Prostate gland (tissue), 2 donors: ENCODE results near the gene ENTPD7. TPM values are rescaled to one million over a fixed set of nuclear protein-coding genes. Genes with fewer than 3 reads are reported as not detected.

Experiments used
- DNase-seq: peaks from one replicate; pipeline ENCODE4 v3.0.0-alpha.2; 2019; ENCODE audit warnings: low spot score
- H3K27ac ChIP-seq, 2 donors: fragments of 200-600 bp; sonication (generic); 2 replicates each; pipeline ENCODE4 v1.5.1; 2017 to 2019
- H3K27me3 ChIP-seq: fragments of 200-600 bp; sonication (generic); replicated peaks from 2 replicates; pipeline ENCODE4 v1.5.1; 2019; ENCODE audit not compliant: insufficient read depth
- H3K36me3 ChIP-seq, 2 donors: fragments of 200-600 bp; sonication (generic); 1 replicate in 1 of 2; 2 replicates in 1 of 2; pipeline versions ENCODE4 v1.5.1 to v1.8.1; 2017 to 2019
- H3K4me1 ChIP-seq: fragments of 200-600 bp; sonication (generic); replicated peaks from 2 replicates; pipeline ENCODE4 v1.5.1; 2019
- H3K4me3 ChIP-seq, 2 donors: fragments of 200-600 bp; sonication (generic); 2 replicates each; pipeline ENCODE4 v1.5.1; 2017 to 2019
- H3K9me3 ChIP-seq: fragments of 200-600 bp; sonication (generic); 2 replicates; pipeline ENCODE4 v1.5.1; 2017
- CTCF ChIP-seq, 4 experiments: fragments of 200-600 bp in 2 of 4; fragments of 450-650 bp in 2 of 4; sonication (generic) in 2 of 4; IDR thresholded peaks; 1 replicate in 3 of 4; 2 replicates in 1 of 4; pipeline ENCODE4 v1.5.1; 2016 to 2019; ENCODE audit warnings: antibody characterized with exemption in 4 of 4, mild to moderate bottlenecking in 2 of 4, moderate library complexity in 2 of 4
- POLR2A ChIP-seq: fragments of 450-650 bp; IDR thresholded peaks from one replicate; pipeline ENCODE4 v1.6.1; 2016; ENCODE audit warnings: antibody characterized with exemption, mild to moderate bottlenecking
- POLR2AphosphoS5 ChIP-seq: sonication (generic); formaldehyde crosslinking; IDR thresholded peaks from one replicate; pipeline ENCODE4 v1.6.1; 2017; ENCODE audit warnings: antibody characterized with exemption
- WGBS: methylation state at CpG from one replicate; pipeline ENCODE4 v1.1.5; 2018; 5-methylcytosine and 5-hydroxymethylcytosine counted together
- intact Hi-C: fragments of 100-400 bp; cut with DNase I; formaldehyde crosslinking; loops from one replicate; pipeline ENCODE4 v1.14.2; 2022
- total RNA-seq, 2 donors: library from RNA; depleted of rRNA; stranded (reverse); fragments of >200 nt; gene quantifications; one replicate each; pipeline ENCODE4 v1.1.0, GENCODE V29; 2016

Gene ENTPD7
- total RNA-seq, 2 donors from 2014 or later: 8.1 to 17.4 TPM

GRCh38 chr10:99667108-99667751 is 7.9 kb downstream of the ENTPD7 start:
- TF ChIP-seq POLR2AphosphoS5: no peak
- TF ChIP-seq POLR2A: no peak
- no peak for TF ChIP-seq CTCF (IDR thresholded peaks at IDR 0.05)
- WGBS: 75% methylated on average over 4 of the region's 4 CpGs
- Histone ChIP-seq H3K4me3 (no peak overlapping the region), H3K27ac (no peak overlapping the region), H3K9me3 (no peaks in the 10 kb centered on the region), H3K27me3 (no peaks in the 10 kb centered on the region), H3K36me3 (no peaks in the 10 kb centered on the region), H3K4me1 (no peaks in the 10 kb centered on the region)
- intact Hi-C loops: no loop called here
- no peak for DNase-seq

GRCh38 chr10:99671386-99671785 is 12.1 kb downstream of the ENTPD7 start:
- intact Hi-C loops: no loop called here
- no peak for DNase-seq
- H3K4me1 ChIP-seq: no peaks in the 10 kb centered on the region
- 91% methylated on average over 2 of the region's 2 CpGs for WGBS
- TF ChIP-seq CTCF (IDR thresholded peaks at IDR 0.05) (no peak), POLR2A (no peak), POLR2AphosphoS5 (no peak)
- no peaks in the 10 kb centered on the region for H3K36me3 ChIP-seq
- no peak overlapping the region for H3K4me3 ChIP-seq
- H3K27me3 ChIP-seq: no peaks in the 10 kb centered on the region
- no peak overlapping the region for H3K27ac ChIP-seq
- H3K9me3 ChIP-seq: no peaks in the 10 kb centered on the region

DNA sequence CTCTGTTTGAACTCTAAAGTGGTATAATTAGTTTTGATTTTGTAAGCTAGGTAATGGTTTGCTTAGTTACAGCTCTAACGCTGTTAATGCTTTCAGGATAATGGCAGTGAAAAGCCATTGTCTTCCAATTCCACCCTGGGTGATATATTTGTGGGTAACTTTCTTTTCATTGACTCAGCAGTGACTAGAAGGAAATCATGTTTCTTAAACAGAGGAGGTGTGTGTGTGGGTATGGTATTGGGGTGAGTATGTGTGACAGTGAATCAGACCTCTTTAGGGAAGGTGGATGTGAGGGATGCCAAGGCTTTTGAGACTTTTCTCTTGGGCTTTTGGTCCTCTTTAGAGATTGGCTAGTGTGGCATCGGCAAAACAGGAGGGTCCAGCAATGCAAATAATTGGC is 13.6 kb downstream of the ENTPD7 start:
- Histone ChIP-seq H3K4me1 (no peaks in the 10 kb centered on the region), H3K27me3 (no peaks in the 10 kb centered on the region), H3K36me3 (no peaks in the 10 kb centered on the region), H3K4me3 (no peak overlapping the region), H3K27ac (no peak overlapping the region), H3K9me3 (no peaks in the 10 kb centered on the region)
- intact Hi-C loops: no loop called here
- no peak for TF ChIP-seq CTCF (IDR thresholded peaks at IDR 0.05)
- TF ChIP-seq POLR2AphosphoS5: no peak
- no peak for TF ChIP-seq POLR2A
- no peak for DNase-seq
- WGBS: 95% methylated on average over 2 of the region's 2 CpGs

- no peaks in the 10 kb centered on the region for H3K36me3 ChIP-seq
- intact Hi-C loops: no loop called here
- H3K27me3 ChIP-seq: no peaks in the 10 kb centered on the region
- DNase-seq: no peak
- H3K4me1 ChIP-seq: no peaks in the 10 kb centered on the region
- no peak overlapping the region for H3K27ac ChIP-seq
- TF ChIP-seq POLR2A (no peak), CTCF (IDR thresholded peaks at IDR 0.05) (no peak), POLR2AphosphoS5 (no peak)
- no peak overlapping the region for H3K4me3 ChIP-seq
- WGBS: 40% methylated on average over 2 of the region's 2 CpGs
- no peaks in the 10 kb centered on the region for H3K9me3 ChIP-seq
Observed at GRCh38 chr10:99673492-99673891, 14.2 kb downstream of the ENTPD7 start.

GRCh38 chr10:99674762-99675161 is 15.5 kb downstream of the ENTPD7 start:
- H3K9me3 ChIP-seq: no peaks in the 10 kb centered on the region
- H3K4me3 ChIP-seq: no peak overlapping the region
- no peak for DNase-seq
- H3K27me3 ChIP-seq: no peaks in the 10 kb centered on the region
- no peak overlapping the region for H3K27ac ChIP-seq
- no peaks in the 10 kb centered on the region for H3K4me1 ChIP-seq
- intact Hi-C loops: no loop called here
- WGBS: 91% methylated on average over 1 of the region's 1 CpG
- H3K36me3 ChIP-seq: no peaks in the 10 kb centered on the region
- TF ChIP-seq POLR2AphosphoS5: no peak
- no peak for TF ChIP-seq POLR2A
- TF ChIP-seq CTCF (IDR thresholded peaks at IDR 0.05): no peak
